RCC 7860 (cell line): ENCODE results near the gene ALDH3B2.
"Not testable (repeated sequence)": the region's sequence is repeated elsewhere in the genome, so short reads cannot be mapped to it uniquely, and the experiment has no call there.

ENCODE experiments used
- DNase-seq: peaks from one replicate; pipeline ENCODE4 v3.0.0-alpha.2; 2015; ENCODE audit warnings: low spot score
- FAIRE-seq: peaks from 2 replicates; lab custom pipeline; 2012; peaks lifted over from hg19 to GRCh38; lab: Jason Lieb, UNC

The ALDH3B2 gene

GRCh38 chr11:67674442-67674871 lies at the start of gene ALDH3B2:
Gene ALDH3B2, minus strand, starts transcription at chr11:67674623. Its CDS starts 7,688 bp downstream, at chr11:67666935.
- FAIRE-seq (no peak), DNase-seq (no peak)

GRCh38 chr11:67723036-67723435 lies 48.6 kb upstream of the ALDH3B2 start:
- FAIRE-seq: not testable (repeated sequence)

GRCh38 chr11:67716226-67716625 lies 41.8 kb upstream of the ALDH3B2 start:
- FAIRE-seq: not testable (repeated sequence)

More at GRCh38 chr11:67723036-67723435, 48.6 kb upstream of the ALDH3B2 start:
- DNase-seq: not testable (repeated sequence)

GRCh38 chr11:67715801-67716200 lies 41.4 kb upstream of the ALDH3B2 start:
- not testable (repeated sequence) for DNase-seq, FAIRE-seq

More at GRCh38 chr11:67716226-67716625, 41.8 kb upstream of the ALDH3B2 start:
- DNase-seq: not testable (repeated sequence)

GRCh38 chr11:67713892-67714509 lies 39.6 kb upstream of the ALDH3B2 start:
- FAIRE-seq: not testable (repeated sequence)

GRCh38 chr11:67711676-67712075 lies 37.3 kb upstream of the ALDH3B2 start:
- DNase-seq, FAIRE-seq: not testable (repeated sequence)

More at GRCh38 chr11:67713892-67714509, 39.6 kb upstream of the ALDH3B2 start:
- not testable (repeated sequence) for DNase-seq

- DNase-seq, FAIRE-seq: not testable (repeated sequence)
Measured at GRCh38 chr11:67711212-67711611, 36.8 kb upstream of the ALDH3B2 start.

- DNase-seq, FAIRE-seq: not testable (repeated sequence)
Measured at GRCh38 chr11:67709806-67710205, 35.4 kb upstream of the ALDH3B2 start.

- no peak for DNase-seq
- no peak for FAIRE-seq
Measured at GRCh38 chr11:67705264-67705663, 30.8 kb upstream of the ALDH3B2 start.

- no peak for FAIRE-seq
Measured at GRCh38 chr11:67704524-67704923, 30.1 kb upstream of the ALDH3B2 start.

GRCh38 chr11:67703709-67704108 lies 29.3 kb upstream of the ALDH3B2 start:
- DNase-seq, FAIRE-seq: not testable (repeated sequence)

More at GRCh38 chr11:67704524-67704923, 30.1 kb upstream of the ALDH3B2 start:
- DNase-seq: no peak

- FAIRE-seq (no peak), DNase-seq (no peak)
Measured at GRCh38 chr11:67700548-67701262, 26.3 kb upstream of the ALDH3B2 start.

GRCh38 chr11:67700141-67700540 lies 25.7 kb upstream of the ALDH3B2 start:
- FAIRE-seq (no peak), DNase-seq (no peak)

GRCh38 chr11:67699521-67699920 lies 25.1 kb upstream of the ALDH3B2 start:
- FAIRE-seq: no peak

GRCh38 chr11:67698247-67698646 lies 23.8 kb upstream of the ALDH3B2 start:
- DNase-seq: peak; percentile 7
- no peak for FAIRE-seq

More at GRCh38 chr11:67699521-67699920, 25.1 kb upstream of the ALDH3B2 start:
- DNase-seq: no peak

- no peak for DNase-seq
- FAIRE-seq: no peak
Measured at GRCh38 chr11:67697846-67698245, 23.4 kb upstream of the ALDH3B2 start.

GRCh38 chr11:67696998-67697397 lies 22.6 kb upstream of the ALDH3B2 start:
- DNase-seq (no peak), FAIRE-seq (no peak)

GRCh38 chr11:67695606-67696005 lies 21.2 kb upstream of the ALDH3B2 start:
- FAIRE-seq (no peak), DNase-seq (no peak)

- DNase-seq (no peak), FAIRE-seq (no peak)
Measured at GRCh38 chr11:67694875-67695555, 20.6 kb upstream of the ALDH3B2 start.

- FAIRE-seq (no peak), DNase-seq (no peak)
Measured at GRCh38 chr11:67691149-67691548, 16.7 kb upstream of the ALDH3B2 start.

- DNase-seq (no peak), FAIRE-seq (no peak)
Measured at GRCh38 chr11:67689178-67689577, 14.8 kb upstream of the ALDH3B2 start.
